Type B pancreatic cell (in vitro differentiated cells): Measurements from ENCODE around the gene FRMD7. TPM values are rescaled to one million over a fixed set of nuclear protein-coding genes. Genes with fewer than 3 reads are reported as not detected.
"Not testable (repeated sequence)": the region's sequence is repeated elsewhere in the genome, so short reads cannot be mapped to it uniquely, and the experiment has no call there.

Experiments used
- DNase-seq: peaks from one replicate; pipeline ENCODE4 v3.0.0; 2021; ENCODE audit warnings: mixed read lengths; ENCODE audit not compliant: unreplicated experiment; ENCODE audit errors: extremely low spot score
- H3K27ac Mint-ChIP-seq: 2 replicates; pipeline ENCODE4 v1.8.0; 2021; ENCODE audit warnings: mild to moderate bottlenecking, mixed read lengths
- H3K27me3 Mint-ChIP-seq: 2 replicates; pipeline ENCODE4 v1.8.0; 2021; ENCODE audit warnings: mixed read lengths
- H3K36me3 Mint-ChIP-seq: 2 replicates; pipeline ENCODE4 v1.8.0; 2021; ENCODE audit warnings: mixed read lengths
- H3K4me1 Mint-ChIP-seq: one replicate; pipeline ENCODE4 v1.8.0; 2021; ENCODE audit warnings: mixed read lengths; ENCODE audit not compliant: unreplicated experiment
- H3K4me3 Mint-ChIP-seq: 2 replicates; pipeline ENCODE4 v1.8.0; 2021; ENCODE audit warnings: mild to moderate bottlenecking, mixed read lengths
- H3K9me3 Mint-ChIP-seq: 2 replicates; pipeline ENCODE4 v1.8.0; 2021; ENCODE audit warnings: mixed read lengths
- total RNA-seq: library from RNA; stranded (reverse); gene quantifications from 2 replicates; pipeline ENCODE4 v1.2.1, GENCODE V29; 2021; ENCODE audit warnings: low replicate concordance
- TF ChIP-seq, protein P1 (sequence below): fragments of 200-600 bp; sonication (generic); conservative IDR thresholded peaks from 2 replicates; pipeline ENCODE4 v1.5.0; 2021; ENCODE audit warnings: antibody characterized with exemption, mild to moderate bottlenecking

Gene FRMD7
- total RNA-seq, 1 donor from 2014 or later, result 0.14 TPM

GRCh38 chrX:132165005-132165404 is 37.2 kb upstream of the FRMD7 start:
- Mint-ChIP-seq H3K36me3 (peaks cover 10% of the 10 kb centered on the region), H3K27ac (no peak overlapping the region), H3K27me3 (no peaks in the 10 kb centered on the region), H3K9me3 (peaks cover 13% of the 10 kb centered on the region), H3K4me3 (no peak overlapping the region), H3K4me1 (no peaks in the 10 kb centered on the region)
- TF ChIP-seq, protein P1, sequence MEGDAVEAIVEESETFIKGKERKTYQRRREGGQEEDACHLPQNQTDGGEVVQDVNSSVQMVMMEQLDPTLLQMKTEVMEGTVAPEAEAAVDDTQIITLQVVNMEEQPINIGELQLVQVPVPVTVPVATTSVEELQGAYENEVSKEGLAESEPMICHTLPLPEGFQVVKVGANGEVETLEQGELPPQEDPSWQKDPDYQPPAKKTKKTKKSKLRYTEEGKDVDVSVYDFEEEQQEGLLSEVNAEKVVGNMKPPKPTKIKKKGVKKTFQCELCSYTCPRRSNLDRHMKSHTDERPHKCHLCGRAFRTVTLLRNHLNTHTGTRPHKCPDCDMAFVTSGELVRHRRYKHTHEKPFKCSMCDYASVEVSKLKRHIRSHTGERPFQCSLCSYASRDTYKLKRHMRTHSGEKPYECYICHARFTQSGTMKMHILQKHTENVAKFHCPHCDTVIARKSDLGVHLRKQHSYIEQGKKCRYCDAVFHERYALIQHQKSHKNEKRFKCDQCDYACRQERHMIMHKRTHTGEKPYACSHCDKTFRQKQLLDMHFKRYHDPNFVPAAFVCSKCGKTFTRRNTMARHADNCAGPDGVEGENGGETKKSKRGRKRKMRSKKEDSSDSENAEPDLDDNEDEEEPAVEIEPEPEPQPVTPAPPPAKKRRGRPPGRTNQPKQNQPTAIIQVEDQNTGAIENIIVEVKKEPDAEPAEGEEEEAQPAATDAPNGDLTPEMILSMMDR, result no peak
- DNase-seq, result no peak

GRCh38 chrX:132163094-132163493 is 35.3 kb upstream of the FRMD7 start:
- not testable (repeated sequence) for H3K36me3 Mint-ChIP-seq, H3K27me3 Mint-ChIP-seq, H3K4me1 Mint-ChIP-seq, H3K4me3 Mint-ChIP-seq, DNase-seq, H3K27ac Mint-ChIP-seq
- H3K9me3 Mint-ChIP-seq, result peaks cover 13% of the 10 kb centered on the region

DNA sequence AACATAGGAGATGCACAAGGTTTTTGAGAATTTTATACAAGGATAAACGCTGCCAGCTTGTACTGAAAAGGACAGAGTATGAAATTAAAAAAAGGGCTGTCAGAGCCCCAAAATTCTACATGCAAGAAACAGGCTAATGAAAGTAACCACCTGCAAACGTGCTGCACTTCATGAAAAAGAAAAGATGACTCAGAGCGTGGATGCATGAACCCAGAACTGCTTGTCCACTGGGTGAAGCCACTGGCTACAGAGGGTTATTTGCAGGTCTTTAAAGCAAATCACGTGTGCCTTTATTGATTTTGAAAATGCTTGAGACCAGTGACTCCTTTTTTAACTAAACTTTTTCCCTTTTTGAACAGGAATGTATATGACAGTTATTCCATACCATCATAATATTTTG is 25.3 kb upstream of the FRMD7 start:
- TF ChIP-seq, protein P1, result no peak
- H3K27me3 Mint-ChIP-seq, result no peaks in the 10 kb centered on the region
- H3K9me3 Mint-ChIP-seq, result no peaks in the 10 kb centered on the region
- H3K27ac Mint-ChIP-seq, result no peak overlapping the region
- no peaks in the 10 kb centered on the region for H3K4me1 Mint-ChIP-seq
- H3K4me3 Mint-ChIP-seq, result no peak overlapping the region
- H3K36me3 Mint-ChIP-seq, result no peaks in the 10 kb centered on the region
- DNase-seq, result no peak

DNA sequence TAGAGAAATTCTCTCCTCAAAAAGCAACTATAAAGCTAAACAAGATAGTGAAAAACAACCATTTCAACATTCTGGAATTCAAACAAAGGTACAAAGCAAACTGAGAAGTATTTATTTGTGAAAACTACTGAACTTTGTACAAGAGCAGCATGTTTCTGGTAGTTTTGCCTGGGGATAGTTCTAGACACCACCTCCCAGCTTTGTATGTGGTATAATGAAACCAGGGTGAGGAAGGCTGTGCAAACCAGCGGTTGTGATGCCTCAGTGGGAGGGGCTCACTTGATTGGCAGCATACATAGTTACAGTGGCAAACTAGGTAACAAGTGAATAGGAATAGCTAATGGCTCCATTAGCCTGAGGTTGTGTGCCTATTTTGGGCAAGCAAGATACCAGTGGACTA is 18.6 kb upstream of the FRMD7 start:
- H3K9me3 Mint-ChIP-seq, result no peaks in the 10 kb centered on the region
- no peak for DNase-seq
- H3K36me3 Mint-ChIP-seq, result no peaks in the 10 kb centered on the region
- H3K4me1 Mint-ChIP-seq, result no peaks in the 10 kb centered on the region
- TF ChIP-seq, protein P1, result no peak
- peak overlapping the region; percentile 50 for H3K27ac Mint-ChIP-seq
- H3K4me3 Mint-ChIP-seq, result no peak overlapping the region
- no peaks in the 10 kb centered on the region for H3K27me3 Mint-ChIP-seq

DNA sequence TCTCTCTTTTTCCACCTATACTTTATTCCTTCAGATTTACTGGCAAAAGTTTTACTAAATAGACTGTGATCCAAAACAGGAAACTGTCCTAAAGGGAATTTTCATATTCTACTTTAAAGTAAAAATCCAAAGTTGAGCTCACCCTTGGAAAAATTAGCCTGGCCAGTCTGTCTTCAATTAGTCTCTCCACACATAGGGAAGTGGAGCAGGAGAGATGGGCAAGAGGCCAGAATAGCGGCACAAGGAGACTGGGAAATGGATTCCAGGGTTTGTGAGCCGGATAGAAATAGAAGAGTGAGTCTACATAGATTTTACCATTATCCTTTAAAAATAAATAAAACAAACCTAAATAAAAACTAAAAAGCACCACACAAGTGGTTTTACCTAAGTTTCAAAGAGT is 16.2 kb upstream of the FRMD7 start:
- no peaks in the 10 kb centered on the region for H3K4me1 Mint-ChIP-seq
- DNase-seq, result no peak
- H3K36me3 Mint-ChIP-seq, result no peaks in the 10 kb centered on the region
- H3K4me3 Mint-ChIP-seq, result no peak overlapping the region
- no peaks in the 10 kb centered on the region for H3K9me3 Mint-ChIP-seq
- TF ChIP-seq, protein P1, result no peak
- H3K27me3 Mint-ChIP-seq, result no peaks in the 10 kb centered on the region
- no peak overlapping the region for H3K27ac Mint-ChIP-seq

GRCh38 chrX:132125906-132126305 is 1.9 kb downstream of the FRMD7 start:
- Mint-ChIP-seq H3K4me3 (no peak overlapping the region), H3K27me3 (peaks cover 3% of the 10 kb centered on the region), H3K4me1 (peaks cover 4% of the 10 kb centered on the region), H3K36me3 (no peaks in the 10 kb centered on the region), H3K27ac (no peak overlapping the region), H3K9me3 (peaks cover 5% of the 10 kb centered on the region)
- TF ChIP-seq, protein P1, result no peak
- no peak for DNase-seq
